ENCODE results near the gene TNRC6B.

- TF ChIP-seq CTCF (conservative IDR thresholded peaks at IDR 0.05 in 1 of 2, IDR thresholded peaks at IDR 0.05 in 1 of 2; ENCODE audit: low read depth in 1 of 2, low read length in 2 of 2) (no peak), EZH2 (IDR thresholded peaks at IDR 0.05; ENCODE audit: low read length, missing control alignments) (no peak)
Observed at GRCh38 chr22:40265783-40266182, 88.1 kb downstream of the TNRC6B start.

Measured in fibroblast of lung (primary cell).